RWPE1 (cell line): ENCODE results near the gene AP4M1.

Experiments
- CTCF ChIA-PET: fragments of 350-600 bp; sonication (Branson Sonifier 250); formaldehyde crosslinking; extraction: SDS; loops from one replicate; lab custom pipeline; 2021; lab: Yijun Ruan, JAX
- POLR2A ChIA-PET: fragments of 400-600 bp; formaldehyde crosslinking; extraction: SDS; loops from one replicate; lab custom pipeline; 2020; ENCODE audit warnings: antibody characterized with exemption; ENCODE audit not compliant: low non-redundant PET; lab: Yijun Ruan, JAX
- DNase-seq: peaks from one replicate; pipeline ENCODE4 v3.0.0; 2012; ENCODE audit warnings: low spot score
- H3K27ac ChIP-seq: fragments of 450-650 bp; 2 replicates; pipeline ENCODE4 v1.5.1; 2017
- CTCF ChIP-seq: fragments of 450-650 bp; conservative IDR thresholded peaks from 2 replicates; pipeline ENCODE4 v1.5.1; 2017; ENCODE audit warnings: low read depth, mild to moderate bottlenecking

The AP4M1 gene

GRCh38 chr7:100088621-100089457 is 12.6 kb upstream of the AP4M1 start, which contains the start of gene COPS6:
TSS of gene COPS6 (plus strand) at chr7:100088969. CDS start at chr7:100088991, 22 bp downstream.
- ChIA-PET CTCF (no interaction called here), POLR2A (interaction anchor here (1.5 kb wide), 1 partner anchor 12 kb away, joined by 4 read pairs; no protein-coding TSS in a partner anchor)
- no peak for TF ChIP-seq CTCF
- peak within 1 kb of the TSS; percentile 85 for H3K27ac ChIP-seq
- DNase-seq: peak; percentile 59

DNA sequence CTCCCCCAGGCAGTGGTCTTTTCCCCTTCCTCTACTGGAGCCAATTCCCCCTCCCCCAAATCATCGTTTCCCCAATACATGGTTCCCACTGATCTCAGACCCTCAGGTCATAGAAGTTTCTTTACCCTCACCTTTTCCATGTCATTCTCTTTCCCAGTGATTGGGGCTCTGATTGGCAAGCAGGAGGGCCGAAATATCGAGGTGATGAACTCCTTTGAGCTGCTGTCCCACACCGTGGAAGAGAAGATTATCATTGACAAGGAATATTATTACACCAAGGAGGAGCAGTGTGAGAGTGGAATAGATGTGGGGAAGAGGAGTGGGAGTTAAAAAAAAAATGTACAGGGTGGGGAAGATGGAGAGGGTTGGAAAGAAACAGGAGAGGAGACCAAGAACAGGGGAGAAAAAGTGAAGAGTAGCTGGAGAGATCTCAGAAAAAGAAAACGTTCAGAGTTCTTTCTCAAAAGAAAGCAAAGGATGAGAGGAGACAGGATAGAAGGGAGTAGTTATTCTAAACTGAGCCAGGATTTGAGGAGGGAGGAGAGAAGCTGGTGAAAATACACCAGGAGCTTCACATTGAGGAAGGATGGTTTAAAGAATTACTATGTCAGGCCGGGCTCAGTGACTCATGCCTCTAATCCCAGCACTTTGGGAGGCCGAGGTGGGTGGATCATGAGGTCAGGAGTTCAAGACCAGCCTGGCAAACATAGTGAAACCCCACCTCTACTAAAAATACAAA is 11.8 kb upstream of the AP4M1 start:
- CTCF ChIA-PET: interaction anchor here (0.7 kb wide), 1 partner anchor 100 kb away, joined by 3 read pairs; no protein-coding TSS in a partner anchor

DNA sequence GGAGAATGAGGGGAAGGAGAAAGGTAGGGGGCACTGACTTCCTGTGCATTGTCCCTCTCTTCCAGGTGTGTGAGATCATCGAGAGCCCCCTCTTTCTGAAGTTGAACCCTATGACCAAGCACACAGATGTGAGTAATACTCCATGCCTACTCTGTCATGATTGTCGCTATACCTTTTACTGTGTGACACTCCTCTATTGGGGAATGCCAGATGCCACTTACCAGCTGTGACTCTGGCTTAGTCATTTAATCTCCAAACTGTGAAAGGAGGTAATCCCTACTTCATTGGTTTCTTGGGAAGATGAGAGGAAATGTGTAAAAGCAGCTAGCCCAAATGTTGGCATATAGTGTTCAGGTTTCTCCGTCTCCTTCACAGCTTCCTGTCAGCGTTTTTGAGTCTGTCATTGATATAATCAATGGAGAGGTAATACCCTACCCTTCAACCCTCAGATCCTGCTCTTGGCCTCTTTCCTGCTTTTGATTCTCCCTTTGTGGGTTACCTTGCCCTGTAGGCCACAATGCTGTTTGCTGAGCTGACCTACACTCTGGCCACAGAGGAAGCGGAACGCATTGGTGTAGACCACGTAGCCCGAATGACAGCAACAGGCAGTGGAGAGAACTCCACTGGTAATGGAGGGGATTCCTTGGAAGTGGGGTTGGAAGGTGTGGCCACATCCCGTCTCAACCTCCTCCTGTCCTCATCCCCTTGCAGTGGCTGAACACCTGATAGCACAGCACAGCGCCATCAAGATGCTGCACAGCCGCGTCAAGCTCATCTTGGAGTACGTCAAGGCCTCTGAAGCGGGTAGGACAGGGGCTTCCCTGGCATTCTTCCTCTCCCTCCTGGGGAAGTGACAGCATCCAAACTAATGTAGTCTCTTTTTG is 10.7 kb upstream of the AP4M1 start:
- peak overlapping the region; percentile 59 for H3K27ac ChIP-seq
- no peak for TF ChIP-seq CTCF
- no peak for DNase-seq
- ChIA-PET CTCF (interaction anchor here (0.5 to 0.6 kb wide), 2 partner anchors 784 to 1308 kb away, joined by 3 to 5 read pairs; partner anchors contain the start of gene SRRT), POLR2A (interaction anchor here (1.0 kb wide), 1 partner anchor 10 kb away, joined by 4 read pairs; no protein-coding TSS in a partner anchor)

More for the DNA sequence above, 11.8 kb upstream of the AP4M1 start:
- peak overlapping the region; percentile 85 for H3K27ac ChIP-seq
- no peak for DNase-seq
- POLR2A ChIA-PET: no interaction called here
- TF ChIP-seq CTCF: no peak

- CTCF ChIA-PET: no interaction called here
- no peak for DNase-seq
- no peak for TF ChIP-seq CTCF
- peak overlapping the region; percentile 59 for H3K27ac ChIP-seq
- POLR2A ChIA-PET: no interaction called here
Measured at GRCh38 chr7:100091411-100092181, 9.8 kb upstream of the AP4M1 start.

GRCh38 chr7:100093054-100093453 is 8.4 kb upstream of the AP4M1 start:
- CTCF ChIA-PET: interaction anchor here (0.7 kb wide), 2 partner anchors 11 to 128 kb away, joined by 3 read pairs; no protein-coding TSS in a partner anchor
- DNase-seq: no peak
- H3K27ac ChIP-seq: peak overlapping the region; percentile 58
- TF ChIP-seq CTCF: no peak
- POLR2A ChIA-PET: no interaction called here
